ENCODE measurements around the gene BRAF. TPM values are rescaled to one million over a fixed set of nuclear protein-coding genes. Genes with fewer than 3 reads are reported as not detected.
"Not testable (repeated sequence)": the region's sequence is repeated elsewhere in the genome, so short reads cannot be mapped to it uniquely, and the experiment has no call there.

BRAF gene
- total RNA-seq, 4 donors from 2014 or later, result 35.7 to 60.0 (median 40.7) TPM

DNA sequence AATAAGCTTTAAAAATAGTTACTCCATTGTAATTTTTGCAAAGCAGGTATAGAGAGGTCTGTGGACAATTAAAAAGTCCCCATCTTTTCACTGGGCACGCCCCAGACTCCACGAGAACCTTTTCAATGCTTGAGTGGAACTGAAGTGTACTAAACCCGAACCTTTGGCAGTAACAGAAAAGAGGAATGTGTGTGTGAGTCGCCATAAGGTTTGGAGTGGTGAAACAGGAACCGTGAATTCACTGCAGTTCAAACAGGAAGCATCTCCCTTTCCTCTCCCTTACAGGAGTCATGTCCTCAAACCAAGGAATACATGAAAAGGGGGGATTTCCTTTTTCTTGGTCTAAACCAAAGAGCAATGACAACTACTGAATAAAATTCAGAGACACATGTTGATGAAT is 205.0 kb downstream of the BRAF start:
- DNase-seq (ENCODE audit: low spot score), result no peak
- TF ChIP-seq CTCF (IDR thresholded peaks at IDR 0.05), result no peak
- ATAC-seq (ENCODE audit: low FRiP score), result no peak

GRCh38 chr7:140714331-140715040 is 210.2 kb downstream of the BRAF start:
- no peak for TF ChIP-seq CTCF (IDR thresholded peaks at IDR 0.05)
- no peak for DNase-seq (ENCODE audit: low spot score)
- no peak for ATAC-seq (ENCODE audit: low FRiP score)

DNA sequence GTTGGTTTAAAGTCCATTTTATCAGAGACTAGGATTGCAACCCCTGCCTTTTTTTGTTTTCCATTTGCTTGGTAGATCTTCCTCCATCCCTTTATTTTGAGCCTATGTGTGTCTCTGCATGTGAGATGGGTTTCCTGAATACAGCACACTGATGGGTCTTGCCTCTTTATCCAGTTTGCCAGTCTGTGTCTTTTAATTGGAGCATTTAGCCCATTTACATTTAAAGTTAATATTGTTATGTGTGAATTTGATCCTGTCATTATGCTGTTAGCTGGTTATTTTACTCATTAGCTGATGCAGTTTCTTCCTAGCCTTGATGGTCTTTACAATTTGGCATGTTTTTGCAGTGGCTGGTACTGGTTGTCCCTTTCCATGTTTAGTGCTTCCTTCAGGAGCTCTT is 212.3 kb downstream of the BRAF start:
- not testable (repeated sequence) for DNase-seq (ENCODE audit: low spot score); ATAC-seq (ENCODE audit: low FRiP score)

DNA sequence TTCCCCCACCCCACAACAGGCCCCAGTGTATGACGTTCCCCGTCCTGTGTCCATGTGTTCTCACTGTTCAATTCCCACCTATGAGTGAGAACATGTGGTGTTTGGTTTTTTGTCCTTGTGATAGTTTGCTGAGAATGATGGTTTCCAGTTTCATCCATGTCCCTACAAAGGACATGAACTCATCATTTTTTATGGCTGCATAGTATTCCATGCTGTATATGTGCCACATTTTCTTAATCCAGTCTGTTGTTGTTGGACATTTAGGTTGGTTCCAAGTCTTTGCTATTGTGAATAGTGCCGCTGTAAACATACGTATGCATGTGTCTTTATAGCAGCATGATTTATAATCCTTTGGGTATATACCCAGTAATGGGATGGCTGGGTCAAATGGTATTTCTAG is 216.0 kb downstream of the BRAF start:
- DNase-seq (ENCODE audit: low spot score); ATAC-seq (ENCODE audit: low FRiP score): not testable (repeated sequence)

- no peak for TF ChIP-seq CTCF (IDR thresholded peaks at IDR 0.05)
- no peak for ATAC-seq (ENCODE audit: low FRiP score)
- DNase-seq (ENCODE audit: low spot score), result no peak
Observed at GRCh38 chr7:140707132-140707531, 217.6 kb downstream of the BRAF start.

DNA sequence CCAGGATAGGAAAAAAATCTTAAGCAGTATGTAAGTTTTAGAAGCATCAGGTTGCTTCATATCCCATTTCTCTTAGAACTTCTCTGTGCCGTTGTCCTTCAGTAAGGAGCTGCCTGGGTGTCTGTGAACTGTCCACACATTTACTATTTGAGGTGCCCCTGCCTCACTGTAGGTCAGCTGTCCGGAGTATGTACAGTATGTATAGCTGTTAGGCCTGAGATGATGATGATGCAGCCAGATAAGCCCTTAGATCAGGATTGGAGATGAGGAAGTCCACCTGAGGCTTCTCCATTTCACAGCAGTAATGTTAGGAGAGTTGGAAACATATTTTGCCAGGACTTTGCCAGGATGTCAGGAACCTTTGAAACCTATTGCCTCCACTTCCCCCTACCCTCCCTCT is 220.5 kb downstream of the BRAF start:
- DNase-seq (ENCODE audit: low spot score), result no peak
- TF ChIP-seq CTCF (IDR thresholded peaks at IDR 0.05), result no peak
- no peak for ATAC-seq (ENCODE audit: low FRiP score)

DNA sequence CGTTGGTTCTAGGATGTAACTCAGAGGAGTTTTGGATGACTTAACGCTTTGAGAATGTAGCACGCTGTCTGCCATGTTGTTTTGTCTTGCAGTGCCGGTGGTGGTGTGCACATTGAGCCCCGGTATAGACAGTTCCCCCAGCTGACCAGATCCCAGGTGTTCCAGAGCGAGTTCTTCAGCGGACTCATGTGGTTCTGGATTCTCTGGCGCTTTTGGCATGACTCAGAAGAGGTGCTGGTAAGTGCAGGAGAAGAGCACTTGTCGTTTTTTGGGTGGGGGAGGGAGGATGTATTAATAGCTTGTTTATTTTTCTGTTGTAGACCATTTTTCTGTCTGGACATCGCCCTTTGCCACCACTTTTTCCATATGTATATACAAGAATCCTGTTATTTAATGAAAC is 222.0 kb downstream of the BRAF start:
- ATAC-seq (ENCODE audit: low FRiP score) (no peak), DNase-seq (ENCODE audit: low spot score) (no peak)
- TF ChIP-seq CTCF (IDR thresholded peaks at IDR 0.05), result no peak

GRCh38 chr7:140698477-140698876 is 226.3 kb downstream of the BRAF start:
- no peak for DNase-seq (ENCODE audit: low spot score)
- no peak for TF ChIP-seq CTCF (IDR thresholded peaks at IDR 0.05)
- ATAC-seq (ENCODE audit: low FRiP score), result no peak
